ENCODE results near the gene CHRM3. TPM values are rescaled to one million over a fixed set of nuclear protein-coding genes. Genes with fewer than 3 reads are reported as not detected.

The CHRM3 gene
- total RNA-seq, 1 experiment from 2014 or later, result 4.2 TPM

DNA sequence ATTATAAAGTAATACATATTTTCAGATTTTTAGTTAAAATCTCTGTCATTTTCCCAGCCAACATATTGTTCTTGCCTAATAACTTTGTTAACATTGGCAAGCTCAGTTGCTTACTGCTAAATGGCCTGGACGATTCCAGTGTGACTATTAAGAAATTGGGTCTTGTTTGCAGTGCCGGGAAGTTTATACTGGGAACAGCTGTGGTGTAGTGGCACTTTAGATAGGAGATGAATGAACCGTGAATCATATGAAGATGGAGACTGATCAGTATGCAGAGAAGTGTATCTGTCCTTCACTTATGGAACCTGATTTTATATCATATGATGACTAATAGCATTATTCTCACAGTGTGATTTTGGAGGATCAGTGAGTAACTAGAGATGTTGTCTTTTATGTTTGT is 3.3 kb downstream of the CHRM3 start:
- no peaks in the 10 kb centered on the region for H4K20me1 ChIP-seq (ENCODE audit: control insufficient read depth, insufficient read depth, insufficient read length)
- no peak overlapping the region for H3K27ac ChIP-seq (ENCODE audit: insufficient read length, low read depth, low read length)
- no peak overlapping the region for H4K5ac ChIP-seq (ENCODE audit: insufficient read length, low read depth, low read length)
- H2BK12ac ChIP-seq (ENCODE audit: insufficient read length, low read depth, low read length), result no peak overlapping the region
- WGBS (ENCODE audit: extremely low coverage, insufficient read length, low lambda C conversion rate), result no CpG with 5 or more reads among the region's 3 CpGs
- H3K79me1 ChIP-seq (ENCODE audit: insufficient read depth, low read depth, low read length, poor library complexity, severe bottlenecking), result no peaks in the 10 kb centered on the region
- no peak overlapping the region for H3K56ac ChIP-seq (ENCODE audit: insufficient read length, low read depth, low read length)
- H3K23ac ChIP-seq (ENCODE audit: insufficient read length, low read depth, low read length), result no peak overlapping the region
- Mint-ChIP-seq H3K4me1 (peaks cover 17 to 23% of the 10 kb centered on the region in 2 experiments), H3K27ac (no peak overlapping the region), H3K36me3 (ENCODE audit: insufficient read depth in 1 of 3, low read depth in 3 of 3) (no peaks in the 10 kb centered on the region; a peak in 1 of 7 replicates), H3K9me3 (no peaks in the 10 kb centered on the region; a peak in 2 of 5 replicates), H3K27me3 (ENCODE audit: low read depth) (peaks cover 49% of the 10 kb centered on the region), H3K4me3 (no peak overlapping the region)
- no peaks in the 10 kb centered on the region for H3K9me3 ChIP-seq (ENCODE audit: control insufficient read depth, low read depth, low read length)
- no peak overlapping the region for H4K91ac ChIP-seq (ENCODE audit: insufficient read length, low read depth, low read length)
- no peak overlapping the region for H3K4me2 ChIP-seq (ENCODE audit: insufficient read depth, insufficient read length, low read length)
- no peak overlapping the region for H2BK5ac ChIP-seq (ENCODE audit: insufficient read length, low read length)
- H4K8ac ChIP-seq (replicated peaks; ENCODE audit: insufficient read length, low read depth, low read length), result no peak overlapping the region
- H3K14ac ChIP-seq (ENCODE audit: insufficient read depth, low read length), result no peak overlapping the region
- no peak overlapping the region for H2BK120ac ChIP-seq (ENCODE audit: low read depth, low read length, poor library complexity, severe bottlenecking)
- no peaks in the 10 kb centered on the region for H3K79me2 ChIP-seq (ENCODE audit: insufficient read depth, low read length)
- H3K27me3 ChIP-seq (ENCODE audit: insufficient read depth, low read length), result peaks cover 7% of the 10 kb centered on the region; the same call in 1 of the 2 replicates
- DNase-seq, result no peak
- TF ChIP-seq, protein P1, sequence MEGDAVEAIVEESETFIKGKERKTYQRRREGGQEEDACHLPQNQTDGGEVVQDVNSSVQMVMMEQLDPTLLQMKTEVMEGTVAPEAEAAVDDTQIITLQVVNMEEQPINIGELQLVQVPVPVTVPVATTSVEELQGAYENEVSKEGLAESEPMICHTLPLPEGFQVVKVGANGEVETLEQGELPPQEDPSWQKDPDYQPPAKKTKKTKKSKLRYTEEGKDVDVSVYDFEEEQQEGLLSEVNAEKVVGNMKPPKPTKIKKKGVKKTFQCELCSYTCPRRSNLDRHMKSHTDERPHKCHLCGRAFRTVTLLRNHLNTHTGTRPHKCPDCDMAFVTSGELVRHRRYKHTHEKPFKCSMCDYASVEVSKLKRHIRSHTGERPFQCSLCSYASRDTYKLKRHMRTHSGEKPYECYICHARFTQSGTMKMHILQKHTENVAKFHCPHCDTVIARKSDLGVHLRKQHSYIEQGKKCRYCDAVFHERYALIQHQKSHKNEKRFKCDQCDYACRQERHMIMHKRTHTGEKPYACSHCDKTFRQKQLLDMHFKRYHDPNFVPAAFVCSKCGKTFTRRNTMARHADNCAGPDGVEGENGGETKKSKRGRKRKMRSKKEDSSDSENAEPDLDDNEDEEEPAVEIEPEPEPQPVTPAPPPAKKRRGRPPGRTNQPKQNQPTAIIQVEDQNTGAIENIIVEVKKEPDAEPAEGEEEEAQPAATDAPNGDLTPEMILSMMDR (conservative IDR thresholded peaks at IDR 0.05), result no peak
- H2AK5ac ChIP-seq (ENCODE audit: insufficient read length, low read length), result no peak overlapping the region
- H3K4me1 ChIP-seq (ENCODE audit: insufficient read depth, low read length), result no peaks in the 10 kb centered on the region; the same call in 1 of the 2 replicates
- H3K23me2 ChIP-seq (ENCODE audit: insufficient read length, low read depth, low read length, poor library complexity, severe bottlenecking), result peaks cover 25% of the 10 kb centered on the region
- no peak overlapping the region for H2BK15ac ChIP-seq (ENCODE audit: low read depth, low read length)
- no peak overlapping the region for H3K4ac ChIP-seq (ENCODE audit: low read depth, low read length)
- no peak overlapping the region for H2BK20ac ChIP-seq (ENCODE audit: low read depth, low read length, poor library complexity, severe bottlenecking)
- H3T11ph ChIP-seq (ENCODE audit: low read length), result no peak overlapping the region
- H3K9ac ChIP-seq (ENCODE audit: extremely low read depth, insufficient read length, low read length), result no peak overlapping the region
- H3K18ac ChIP-seq (ENCODE audit: insufficient read length, low read depth, low read length), result no peak overlapping the region
- no peak overlapping the region for H2AFZ ChIP-seq (ENCODE audit: low read length)

Data from H9 (cell line).